GM18511 (cell line): ENCODE results near the gene APLP2.
"Not testable (repeated sequence)": the region's sequence is repeated elsewhere in the genome, so short reads cannot be mapped to it uniquely, and the experiment has no call there.

Experiments
- ATAC-seq: cut with Tn5 transposase; IDR thresholded peaks from one replicate; pipeline ENCODE4 v1.9.1; 2021; ENCODE audit warnings: mild to moderate bottlenecking, moderate library complexity; ENCODE audit not compliant: unreplicated experiment

The APLP2 gene

DNA sequence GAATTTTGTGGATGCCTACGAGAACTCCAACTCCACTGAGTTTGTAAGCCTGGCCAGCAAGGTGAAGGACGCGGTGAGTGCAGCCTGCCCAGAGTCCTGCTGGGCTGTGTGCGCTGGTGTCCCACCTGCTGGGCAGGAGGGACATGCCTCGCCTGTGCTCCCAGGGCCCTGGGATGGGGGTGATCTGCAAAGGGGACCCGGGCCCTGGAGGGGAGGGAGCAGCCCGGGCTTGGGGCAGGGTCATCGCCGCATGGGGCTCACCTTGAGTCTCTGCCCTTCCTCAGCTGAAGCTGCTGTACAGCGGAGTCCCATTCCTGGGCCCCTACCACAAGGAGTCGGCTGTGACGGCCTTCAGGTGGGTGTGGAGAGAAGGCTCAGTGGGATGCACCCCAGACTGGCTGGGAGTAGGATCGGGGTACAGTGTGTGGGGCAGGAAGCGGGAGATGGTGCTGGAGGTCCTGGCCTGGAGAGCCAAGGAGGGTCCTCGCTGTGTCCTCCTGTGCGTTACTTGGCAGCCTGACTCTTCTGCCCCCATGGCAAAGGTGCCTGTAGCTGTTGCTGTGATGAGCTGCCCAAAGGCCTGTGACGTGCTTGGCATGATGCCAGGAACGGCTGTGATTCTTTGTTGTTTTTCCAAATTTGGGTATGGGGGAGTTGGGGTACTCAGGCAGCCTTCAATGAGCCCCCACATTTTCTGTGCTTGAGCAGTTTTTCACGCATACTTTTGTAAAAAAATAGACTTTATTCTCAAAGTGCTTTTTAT is 119.1 kb downstream of the APLP2 start:
- no peak for ATAC-seq

DNA sequence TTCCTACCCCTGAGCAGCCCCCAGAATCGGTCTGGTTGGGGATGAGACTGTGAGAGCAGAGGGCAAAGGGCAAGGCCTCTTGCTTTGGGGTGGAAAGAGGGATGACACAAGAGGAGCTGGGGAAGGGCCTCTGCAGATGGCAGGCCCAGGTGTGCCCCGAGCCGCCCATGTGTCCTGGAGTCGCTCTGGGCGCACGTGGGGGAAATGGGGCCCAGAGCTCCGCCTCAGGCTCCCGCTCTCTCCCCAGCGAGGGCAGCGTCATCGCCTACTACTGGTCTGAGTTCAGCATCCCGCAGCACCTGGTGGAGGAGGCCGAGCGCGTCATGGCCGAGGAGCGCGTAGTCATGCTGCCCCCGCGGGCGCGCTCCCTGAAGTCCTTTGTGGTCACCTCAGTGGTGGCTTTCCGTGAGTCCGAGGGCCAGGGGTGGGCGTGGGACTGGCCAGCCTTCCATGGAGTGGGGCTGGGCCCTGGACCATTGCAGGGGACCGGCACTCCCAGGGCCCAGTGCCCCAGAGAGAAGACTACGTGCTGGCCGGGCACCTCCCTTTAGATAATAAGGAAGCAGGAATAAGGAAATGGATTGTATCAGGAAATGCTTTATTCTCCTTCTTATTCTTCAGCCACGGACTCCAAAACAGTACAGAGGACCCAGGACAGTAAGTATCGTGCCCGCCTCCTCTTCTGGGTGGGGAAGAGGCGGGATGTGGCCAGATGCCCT is 120.0 kb downstream of the APLP2 start:
- ATAC-seq, result no peak

DNA sequence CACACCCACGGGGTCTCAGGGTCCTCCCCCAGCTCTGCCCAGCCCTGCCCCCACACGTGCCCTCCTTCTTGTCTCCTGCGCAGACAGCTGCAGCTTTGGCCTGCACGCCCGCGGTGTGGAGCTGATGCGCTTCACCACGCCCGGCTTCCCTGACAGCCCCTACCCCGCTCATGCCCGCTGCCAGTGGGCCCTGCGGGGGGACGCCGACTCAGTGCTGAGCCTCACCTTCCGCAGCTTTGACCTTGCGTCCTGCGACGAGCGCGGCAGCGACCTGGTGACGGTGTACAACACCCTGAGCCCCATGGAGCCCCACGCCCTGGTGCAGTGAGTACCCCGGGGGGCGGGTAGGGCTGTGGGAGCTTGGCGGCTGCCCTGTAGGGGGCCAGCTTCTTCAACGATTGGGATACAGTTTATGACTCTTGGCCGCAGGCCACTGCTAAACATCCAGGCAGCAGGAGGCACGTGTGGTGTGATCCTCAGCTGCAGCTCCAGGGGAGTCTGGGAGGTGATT is 120.7 kb downstream of the APLP2 start:
- no peak for ATAC-seq

DNA sequence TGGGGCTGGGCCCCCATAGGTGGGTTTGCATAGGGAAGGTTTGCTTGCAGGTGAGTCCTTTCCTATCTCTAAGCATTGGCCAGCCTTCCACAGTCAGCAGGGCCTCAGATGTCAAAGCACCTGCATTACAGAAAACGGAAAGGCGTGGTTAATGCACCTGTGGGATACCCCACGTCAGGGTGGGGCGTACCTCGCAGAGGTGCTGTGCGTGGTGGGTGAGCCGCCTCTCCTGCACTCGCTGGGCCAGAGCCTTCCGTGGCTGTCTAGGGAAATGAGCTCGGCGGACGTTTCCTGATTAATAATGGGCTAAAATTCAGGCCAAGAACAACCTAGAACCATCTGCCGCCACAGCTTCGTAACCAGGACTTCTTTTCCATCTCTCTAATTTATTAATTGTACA is 122.2 kb downstream of the APLP2 start:
- ATAC-seq, result no peak

DNA sequence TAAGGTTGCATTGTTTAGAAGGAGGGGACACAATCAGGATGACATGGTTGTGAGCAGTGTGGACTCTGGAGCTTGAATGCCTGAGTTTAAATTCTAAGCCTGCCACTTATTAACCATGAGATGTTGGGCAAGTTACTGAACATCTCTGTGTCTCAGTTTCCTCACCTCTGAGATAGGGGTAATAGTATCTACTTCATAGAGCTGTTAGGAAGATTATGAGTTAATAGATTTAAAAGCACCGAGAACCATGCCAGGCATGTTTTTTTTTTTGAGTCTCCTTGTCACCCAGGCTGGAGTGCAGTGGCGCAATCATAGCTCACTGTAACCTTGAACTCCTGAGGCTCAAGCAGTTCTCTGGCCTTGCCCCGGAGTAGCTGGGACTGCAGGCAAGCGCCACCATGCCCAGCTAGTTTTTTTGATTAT is 123.2 kb downstream of the APLP2 start:
- ATAC-seq, result no peak

DNA sequence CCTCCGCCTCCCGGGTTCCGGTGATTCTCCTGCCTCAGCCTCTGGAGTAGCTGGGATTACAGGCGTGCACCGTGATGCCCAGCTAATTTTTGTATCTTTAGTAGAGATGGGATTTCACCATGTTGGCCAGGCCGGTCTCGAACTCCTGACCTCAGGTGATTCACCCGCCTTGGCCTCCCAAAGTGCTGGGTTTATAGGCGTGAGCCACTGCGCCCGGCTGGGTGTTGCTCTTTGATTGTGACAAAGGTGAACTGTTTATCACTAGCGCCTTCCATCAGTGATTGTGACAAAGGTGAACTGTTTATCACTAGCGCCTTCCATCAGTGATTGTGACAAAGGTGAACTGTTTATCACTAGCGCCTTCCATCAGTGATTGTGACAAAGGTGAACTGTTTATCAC is 123.9 kb downstream of the APLP2 start:
- not testable (repeated sequence) for ATAC-seq
